GM18517 (cell line): ENCODE results near the gene TMEM120A.
"Not testable (repeated sequence)": the region's sequence is repeated elsewhere in the genome, so short reads cannot be mapped to it uniquely, and the experiment has no call there.

ENCODE experiments used
- ATAC-seq: cut with Tn5 transposase; IDR thresholded peaks from one replicate; pipeline ENCODE4 v1.9.1; 2021; ENCODE audit warnings: mild to moderate bottlenecking, moderate library complexity; ENCODE audit not compliant: unreplicated experiment

The TMEM120A gene

GRCh38 chr7:75994388-75995051 lies at the start of gene TMEM120A:
Gene TMEM120A (minus strand): TSS chr7:75994595. CDS start chr7:75994570, 25 bp downstream.
- peak; percentile 78 for ATAC-seq

GRCh38 chr7:76040126-76040525 lies 45.7 kb upstream of the TMEM120A start:
- no peak for ATAC-seq

GRCh38 chr7:76037310-76037709 lies 42.9 kb upstream of the TMEM120A start:
- ATAC-seq = no peak

GRCh38 chr7:76031964-76032363 lies 37.6 kb upstream of the TMEM120A start:
- ATAC-seq = no peak

GRCh38 chr7:76029682-76030081 lies 35.3 kb upstream of the TMEM120A start:
- not testable (repeated sequence) for ATAC-seq

DNA sequence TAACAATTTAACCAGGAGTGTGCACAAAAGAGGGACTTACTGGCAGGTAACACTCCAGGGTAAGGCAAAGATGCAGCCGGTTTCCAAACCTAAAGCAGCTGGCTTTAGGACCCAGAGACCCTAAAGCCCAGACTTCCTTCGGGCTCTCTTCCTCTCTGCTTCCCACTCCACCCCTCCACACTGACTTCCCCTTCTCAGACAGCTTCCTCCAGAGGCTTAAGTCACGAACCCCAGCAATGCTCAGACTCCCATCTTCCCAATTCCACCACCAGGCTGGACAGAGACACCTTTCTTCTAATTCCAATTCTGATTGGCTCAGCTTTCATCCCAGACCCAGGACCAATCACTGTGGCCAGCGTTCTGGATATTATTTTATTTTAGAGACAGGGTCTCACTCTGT lies 28.6 kb upstream of the TMEM120A start:
- ATAC-seq = no peak

- ATAC-seq = no peak
These were observed 27.8 kb upstream of the TMEM120A start for GRCh38 chr7:76022026-76022780.

DNA sequence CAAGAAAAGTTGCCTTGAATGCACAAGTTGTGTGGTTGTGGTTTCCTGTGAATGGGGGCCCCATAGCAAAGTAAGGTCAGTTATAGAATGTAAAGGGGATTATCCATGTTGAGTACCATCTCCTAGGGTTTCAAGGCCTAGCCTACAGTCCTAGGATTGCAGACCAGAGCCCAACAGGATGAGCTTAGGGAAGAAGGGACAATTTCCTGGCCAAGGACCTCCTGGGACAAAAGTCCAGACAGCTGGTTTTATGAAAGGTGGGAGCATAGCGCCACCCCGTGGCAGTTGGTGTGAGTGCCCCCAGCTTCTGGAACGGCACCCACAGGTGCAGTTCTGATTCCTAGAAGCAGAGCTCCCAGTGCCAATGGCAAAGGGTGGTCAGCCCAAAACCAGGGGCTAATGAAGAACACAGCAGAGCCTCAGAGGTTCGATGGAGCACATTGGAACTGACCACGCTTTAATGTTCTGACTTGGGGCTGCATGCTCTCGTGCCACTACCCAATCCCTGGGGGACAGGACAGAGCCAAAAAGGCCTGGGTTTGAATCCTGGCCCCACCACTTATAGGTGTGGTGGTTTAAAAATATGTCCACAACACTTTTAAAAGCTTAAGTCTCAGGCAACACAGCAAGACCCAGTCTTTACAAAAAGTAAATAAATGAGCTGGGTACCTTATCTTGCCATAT lies 25.8 kb upstream of the TMEM120A start:
- no peak for ATAC-seq

DNA sequence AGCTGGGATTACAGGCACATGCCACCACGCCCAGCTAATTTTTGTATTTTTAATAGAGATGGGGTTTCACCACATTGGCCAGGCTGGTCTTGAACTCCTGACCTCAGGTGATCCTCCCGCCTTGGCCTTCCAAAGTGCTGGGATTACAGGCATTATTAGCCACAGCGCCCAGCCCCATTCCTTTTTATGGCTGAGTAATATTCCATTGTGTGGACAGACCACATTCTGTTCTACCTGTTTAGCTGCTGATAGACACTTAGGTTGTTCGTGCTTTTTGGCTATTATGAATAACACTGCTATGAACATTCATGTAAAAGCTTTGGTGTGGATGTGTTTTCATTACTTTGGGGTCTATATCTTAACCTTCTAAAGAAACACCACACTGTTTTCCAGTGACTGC lies 24.1 kb upstream of the TMEM120A start:
- not testable (repeated sequence) for ATAC-seq

- no peak for ATAC-seq
These were observed 22.0 kb upstream of the TMEM120A start for GRCh38 chr7:76016191-76016947.

GRCh38 chr7:76011442-76011861 lies 17.1 kb upstream of the TMEM120A start:
- no peak for ATAC-seq

DNA sequence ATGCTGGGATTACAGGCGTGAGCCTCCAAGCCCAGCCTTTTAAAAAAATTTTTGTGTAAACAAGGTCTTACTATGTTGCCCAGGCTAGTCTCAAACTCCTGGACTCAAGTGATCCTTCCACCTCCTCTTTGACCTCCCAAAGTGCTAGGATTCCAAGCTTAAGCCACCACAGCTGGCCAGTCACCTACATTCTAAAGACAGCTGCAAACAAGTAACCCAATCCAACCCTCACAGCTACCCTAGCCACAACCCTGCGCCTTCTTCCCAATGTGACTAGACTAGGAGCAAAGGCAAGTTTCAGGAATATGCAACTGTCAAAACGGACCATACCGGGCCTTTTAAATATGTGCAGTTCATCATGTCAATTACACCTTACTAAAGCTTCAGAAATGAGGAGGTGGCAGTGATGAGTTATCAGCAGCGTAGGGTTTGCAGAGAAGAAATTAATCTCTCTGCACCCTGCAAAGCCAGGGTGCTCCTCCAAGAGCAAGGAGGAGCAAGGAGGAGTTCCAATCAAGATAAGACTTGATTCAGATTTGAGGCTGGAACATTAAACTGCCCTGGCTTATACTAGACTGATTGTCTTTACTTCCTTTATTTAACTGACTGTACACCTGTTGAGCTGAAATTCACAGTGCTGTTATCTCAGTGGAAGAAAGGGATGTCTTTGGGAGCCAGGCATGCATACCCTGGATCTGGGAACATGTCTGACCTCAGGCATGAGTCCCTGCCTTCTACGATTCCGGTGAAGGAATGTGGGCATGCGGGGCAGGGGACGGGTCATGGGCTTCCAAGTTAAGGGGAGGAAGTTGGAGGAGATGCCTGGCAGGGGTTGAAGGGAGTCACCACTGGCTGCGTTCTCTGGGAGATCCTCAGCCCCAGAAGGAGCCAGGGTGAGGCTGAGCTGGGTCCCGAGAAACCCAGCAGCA lies 15.5 kb upstream of the TMEM120A start:
- ATAC-seq = no peak

DNA sequence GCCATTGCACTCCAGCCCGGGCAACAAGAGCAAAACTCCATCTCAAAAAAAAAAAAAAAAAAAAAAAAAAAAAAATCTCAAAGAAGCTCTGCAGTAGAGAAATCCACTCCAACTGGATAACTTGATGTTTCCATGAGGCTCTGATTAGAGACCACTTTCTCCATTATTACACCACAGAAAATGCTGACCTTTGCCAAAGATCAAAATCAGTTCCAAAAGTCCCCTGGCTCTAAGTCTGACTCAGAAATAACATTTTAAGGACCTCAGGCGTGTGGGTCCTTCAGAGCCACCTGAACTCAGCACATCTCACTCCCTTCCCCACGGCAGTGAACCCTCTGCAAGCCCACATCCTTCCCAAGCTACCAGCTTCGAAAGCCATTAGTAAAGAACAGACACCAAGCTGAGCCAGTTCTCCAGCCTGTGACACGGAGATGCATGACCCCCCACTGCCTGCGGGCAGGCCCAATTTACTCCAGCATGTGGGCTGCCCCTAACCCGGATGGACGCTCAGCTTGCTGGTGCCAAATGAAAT lies 13.8 kb upstream of the TMEM120A start:
- no peak for ATAC-seq

DNA sequence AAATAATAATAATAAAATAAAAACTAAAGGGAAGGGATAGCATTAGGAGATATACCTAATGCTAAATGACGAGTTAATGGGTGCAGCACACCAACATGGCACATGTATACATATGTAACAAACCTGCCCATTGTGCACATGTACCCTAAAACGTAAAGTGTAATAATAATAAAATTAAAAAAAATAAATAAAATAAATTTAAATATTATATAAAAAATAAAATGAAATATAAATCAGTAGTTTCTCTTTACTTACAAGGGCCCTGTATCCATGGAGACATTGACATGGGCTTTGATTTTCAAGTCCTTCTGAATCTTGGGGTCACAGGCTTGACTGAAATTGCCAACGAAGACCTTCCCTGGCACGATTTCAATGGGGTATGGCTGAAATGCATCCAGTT lies 10.6 kb upstream of the TMEM120A start:
- not testable (repeated sequence) for ATAC-seq

GRCh38 chr7:76003351-76003750 lies 9.0 kb upstream of the TMEM120A start:
- no peak for ATAC-seq

DNA sequence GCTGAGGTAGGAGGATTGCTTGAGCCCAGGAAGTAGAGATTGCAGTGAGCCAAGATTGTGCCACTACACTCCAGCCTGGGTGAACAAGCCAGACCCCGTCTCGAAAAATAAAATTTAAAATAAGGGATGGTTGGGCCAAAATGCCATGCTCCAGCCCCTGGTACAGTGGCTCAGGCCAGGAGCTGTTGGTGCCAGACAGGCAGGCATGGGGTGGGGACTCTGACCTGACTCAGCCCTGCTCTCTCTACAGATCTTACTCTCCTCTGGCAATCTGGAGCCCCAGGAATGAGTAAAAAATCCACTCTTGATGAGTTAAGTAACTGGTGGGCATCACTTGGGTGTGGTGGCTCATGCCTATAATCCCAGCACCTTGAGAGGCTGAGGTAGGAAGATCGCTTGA lies 8.4 kb upstream of the TMEM120A start:
- ATAC-seq = no peak

DNA sequence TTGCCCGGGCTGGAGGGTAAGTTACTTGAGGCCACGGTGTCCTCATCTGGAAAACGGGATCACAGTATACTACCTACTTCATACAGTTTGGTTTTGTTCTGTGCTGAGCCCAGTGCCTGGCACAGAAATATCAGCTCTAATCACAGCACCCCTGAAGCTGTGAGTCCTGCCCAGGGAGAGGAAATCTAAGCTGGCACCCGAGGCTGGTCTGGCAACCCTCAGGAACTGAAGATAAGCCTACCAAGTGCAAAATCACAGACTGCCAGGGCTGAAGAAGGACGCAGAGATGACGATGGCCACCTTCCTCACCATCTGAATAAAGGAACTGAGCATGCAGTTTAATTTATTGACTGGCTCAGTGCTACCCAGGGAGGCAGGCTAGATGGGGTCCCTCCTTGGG lies 7.7 kb upstream of the TMEM120A start:
- ATAC-seq = no peak

- no peak for ATAC-seq
These were observed 6.2 kb upstream of the TMEM120A start for GRCh38 chr7:76000566-76000965.

GRCh38 chr7:75998038-75998437 lies 3.6 kb upstream of the TMEM120A start:
- ATAC-seq = no peak

DNA sequence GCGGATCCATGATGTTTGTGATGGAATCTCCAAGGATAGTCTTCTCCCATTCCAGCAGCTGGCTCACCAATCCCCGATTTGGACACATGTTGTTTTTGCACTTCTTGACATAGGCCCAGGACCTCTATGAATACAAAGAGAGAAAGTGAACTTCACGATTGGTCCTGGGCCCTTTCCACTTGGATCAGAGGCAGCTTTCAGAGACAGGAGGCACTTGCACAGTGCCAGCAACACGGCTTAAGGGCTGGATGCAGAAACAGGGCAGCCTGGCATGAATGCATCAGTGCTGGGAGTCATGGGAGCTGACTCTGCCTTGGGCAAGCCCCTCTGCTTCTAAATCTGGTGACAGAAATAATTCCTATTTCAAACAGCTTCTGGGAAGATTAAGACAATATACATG lies 2.1 kb upstream of the TMEM120A start:
- ATAC-seq = no peak
